HG03064 (cell line): ENCODE measurements around the gene CCKAR.

Experiments
- ATAC-seq: cut with Tn5 transposase; IDR thresholded peaks from one replicate; pipeline ENCODE4 v1.9.1; 2021; ENCODE audit warnings: low read depth; ENCODE audit not compliant: unreplicated experiment

Gene CCKAR

GRCh38 chr4:26491449-26492170 lies 1.3 kb upstream of the CCKAR start:
- no peak for ATAC-seq

GRCh38 chr4:26490960-26491284 lies 638 bp upstream of the CCKAR start:
- ATAC-seq, result no peak

GRCh38 chr4:26489101-26489985 lies 941 bp downstream of the CCKAR start:
- no peak for ATAC-seq

GRCh38 chr4:26485684-26486083 lies 4.6 kb downstream of the CCKAR start:
- ATAC-seq, result no peak

GRCh38 chr4:26484516-26484915 lies 5.8 kb downstream of the CCKAR start:
- ATAC-seq, result no peak

- no peak for ATAC-seq
Measured at GRCh38 chr4:26484032-26484515, 6.2 kb downstream of the CCKAR start.

- ATAC-seq, result no peak
Measured at GRCh38 chr4:26482508-26483462, 7.5 kb downstream of the CCKAR start.

GRCh38 chr4:26478330-26478729 lies 12.0 kb downstream of the CCKAR start:
- ATAC-seq, result no peak

GRCh38 chr4:26476545-26476944 lies 13.7 kb downstream of the CCKAR start:
- no peak for ATAC-seq

GRCh38 chr4:26475716-26476115 lies 14.6 kb downstream of the CCKAR start:
- ATAC-seq, result no peak

- no peak for ATAC-seq
Measured at GRCh38 chr4:26474551-26474950, 15.7 kb downstream of the CCKAR start.

GRCh38 chr4:26473893-26474292 lies 16.4 kb downstream of the CCKAR start:
- no peak for ATAC-seq

- no peak for ATAC-seq
Measured at GRCh38 chr4:26471890-26472289, 18.4 kb downstream of the CCKAR start.

- no peak for ATAC-seq
Measured at GRCh38 chr4:26468977-26469376, 21.3 kb downstream of the CCKAR start.

GRCh38 chr4:26468283-26468949 lies 21.9 kb downstream of the CCKAR start:
- ATAC-seq, result no peak

- ATAC-seq, result no peak
Measured at GRCh38 chr4:26467724-26468123, 22.6 kb downstream of the CCKAR start.

- no peak for ATAC-seq
Measured at GRCh38 chr4:26466578-26467270, 23.6 kb downstream of the CCKAR start.

- ATAC-seq, result no peak
Measured at GRCh38 chr4:26464420-26465095, 25.7 kb downstream of the CCKAR start.

- no peak for ATAC-seq
Measured at GRCh38 chr4:26463386-26463785, 26.9 kb downstream of the CCKAR start.
